ENCODE measurements around the gene TNFRSF8. TPM values are rescaled to one million over a fixed set of nuclear protein-coding genes. Genes with fewer than 3 reads are reported as not detected.

TNFRSF8 gene
- polyA plus RNA-seq, 1 of the 3 experiments (the other 2 are of a cell fraction) = 0.07 TPM

- TF ChIP-seq ZBTB33 (IDR thresholded peaks at IDR 0.05; ENCODE audit: borderline replicate concordance, low read depth) = no peak
- no peak for TF ChIP-seq MEF2A (IDR thresholded peaks at IDR 0.05; ENCODE audit: borderline replicate concordance, low read depth)
- TF ChIP-seq MXI1 (IDR thresholded peaks at IDR 0.05; ENCODE audit: low read depth, low read length) = no peak
Measured at GRCh38 chr1:12078575-12078937, 15.5 kb downstream of the TNFRSF8 start (continued).

- WGBS (ENCODE audit: low lambda C conversion rate) = 61% methylated on average over 23 of the region's 23 CpGs
- TF ChIP-seq SMC3 (IDR thresholded peaks at IDR 0.05; ENCODE audit: low read depth, low read length) (peak; percentile 63), IRF3 (IDR thresholded peaks at IDR 0.05; ENCODE audit: low read depth, low read length) (no peak), RAD21 (IDR thresholded peaks at IDR 0.05; ENCODE audit: low read length) (peak; percentile 59), RXRA (IDR thresholded peaks at IDR 0.05; ENCODE audit: borderline replicate concordance, low read depth) (no peak), SIN3A (IDR thresholded peaks at IDR 0.05; ENCODE audit: borderline replicate concordance, low read depth, low read length) (no peak), YY1 (IDR thresholded peaks at IDR 0.05; ENCODE audit: low read depth) (no peak), PBX3 (IDR thresholded peaks at IDR 0.05) (no peak), FOXM1 (IDR thresholded peaks at IDR 0.05; ENCODE audit: low read depth) (no peak), GABPA (IDR thresholded peaks at IDR 0.05; ENCODE audit: low read depth) (no peak), POLR2AphosphoS5 (IDR thresholded peaks at IDR 0.05; ENCODE audit: low read depth, low read length) (no peak), MEF2A (IDR thresholded peaks at IDR 0.05; ENCODE audit: borderline replicate concordance, low read depth) (no peak), USF1 (IDR thresholded peaks at IDR 0.05; ENCODE audit: borderline replicate concordance, low read depth) (no peak), JUND (IDR thresholded peaks at IDR 0.05) (no peak), TCF12 (IDR thresholded peaks at IDR 0.05) (no peak), NFIC (IDR thresholded peaks at IDR 0.05; ENCODE audit: borderline replicate concordance) (no peak), ZBTB33 (IDR thresholded peaks at IDR 0.05; ENCODE audit: borderline replicate concordance, low read depth) (no peak), REST (IDR thresholded peaks at IDR 0.05; ENCODE audit: low read depth, low read length) (no peak), MXI1 (IDR thresholded peaks at IDR 0.05; ENCODE audit: low read depth, low read length) (no peak)
Measured at GRCh38 chr1:12078938-12079861, 16.1 kb downstream of the TNFRSF8 start.

More at GRCh38 chr1:12078938-12079861, 16.1 kb downstream of the TNFRSF8 start:
- DNase-seq = peak; percentile 74
- H3K4me3 ChIP-seq (ENCODE audit: low read depth in 2 of 2, low read length in 1 of 2) = no peak overlapping the region
- POLR2A ChIA-PET = interaction anchor here (1.3 kb wide), 1 partner anchor 171 kb away, joined by 3 read pairs; no protein-coding TSS in a partner anchor
- H3K79me2 ChIP-seq (ENCODE audit: insufficient read depth) = no peaks in the 10 kb centered on the region
- H3K27ac ChIP-seq (ENCODE audit: low read depth in 2 of 2, low read length in 1 of 2) = no peak overlapping the region
- no peak overlapping the region for H3K4me2 ChIP-seq
- H3K4me1 ChIP-seq (ENCODE audit: control insufficient read depth in 1 of 2, insufficient read depth in 2 of 2, low read depth in 1 of 2, low read length in 1 of 2) = no peaks in the 10 kb centered on the region
- H3K27me3 ChIP-seq (ENCODE audit: insufficient read depth) = no peaks in the 10 kb centered on the region
- no peaks in the 10 kb centered on the region for H4K20me1 ChIP-seq (ENCODE audit: insufficient read depth)
- H3K9me3 ChIP-seq = no peaks in the 10 kb centered on the region
- no peaks in the 10 kb centered on the region for H3K36me3 ChIP-seq (replicated peaks in 1 of 2; ENCODE audit: control insufficient read depth in 1 of 2, insufficient read depth in 2 of 2, low read length in 1 of 2)
- no peak overlapping the region for H2AFZ ChIP-seq (ENCODE audit: low read depth)
- H3K9ac ChIP-seq = no peak overlapping the region
- CTCF ChIA-PET = interaction anchor here (0.6 to 2.2 kb wide), 20 partner anchors 8 to 203 kb away, joined by 3 to 10 read pairs (median 3); partner anchors contain the start of genes MIIP and TNFRSF8
- H3K9me2 ChIP-seq = no peaks in the 10 kb centered on the region
- no peaks in the 10 kb centered on the region for H3F3A ChIP-seq (replicated peaks; ENCODE audit: insufficient read depth)
